GM12878 (cell line): ENCODE data around the gene DCAF4. TPM values are rescaled to one million over a fixed set of nuclear protein-coding genes. Genes with fewer than 3 reads are reported as not detected.

Experiments
- ATAC-seq: fragments of 200-7000 bp; cut with Tn5 transposase; 3 replicates; pipeline ENCODE4 v1.9.1; 2020; ENCODE audit warnings: mild to moderate bottlenecking, moderate library complexity
- BruUV-seq: library from RNA; stranded (reverse); fragments of 400-500 nt; replicated peaks from 2 replicates; lab custom pipeline; 2021; lab: Mats Ljungman, UMichigan
- CTCF ChIA-PET: fragments of 300-600 bp; sonication (Branson Sonifier 250); formaldehyde crosslinking; extraction: SDS; loops from one replicate; lab custom pipeline; 2021; ENCODE audit warnings: inconsistent platforms; lab: Yijun Ruan, JAX
- POLR2A ChIA-PET: fragments of 350-600 bp; formaldehyde crosslinking; extraction: SDS; loops from one replicate; lab custom pipeline; 2021; ENCODE audit warnings: inconsistent platforms; lab: Charles Lee
- RAD21 ChIA-PET: fragments of 300-600 bp; sonication (Branson Sonifier 250); formaldehyde crosslinking; loops from one replicate; lab custom pipeline; 2023; ENCODE audit warnings: antibody characterized with exemption; ENCODE audit not compliant: unreplicated experiment; lab: Charles Lee
- SMC1A ChIA-PET: fragments of 300-600 bp; sonication (Branson Sonifier 250); formaldehyde crosslinking; loops from one replicate; lab custom pipeline; 2023; ENCODE audit not compliant: unreplicated experiment, uncharacterized antibody; lab: Charles Lee
- DNase-seq: peaks from one replicate; pipeline ENCODE4 v3.0.0-alpha.2; 2011; ENCODE audit warnings: low read depth, low spot score
- FAIRE-seq: peaks from 3 replicates; lab custom pipeline; 2011; peaks lifted over from hg19 to GRCh38; lab: Jason Lieb, UNC
- H2AFZ ChIP-seq: 2 replicates; pipeline ENCODE4 v1.6.0; 2011; ENCODE audit warnings: low read depth, low read length, control low read depth; ENCODE audit not compliant: control insufficient read depth
- H3K27ac ChIP-seq: 2 replicates; pipeline ENCODE4 v1.5.1; 2011; ENCODE audit warnings: control low read depth; ENCODE audit not compliant: control insufficient read depth, insufficient read depth
- H3K27me3 ChIP-seq, 2 experiments: replicated peaks in 1 of 2; 2 replicates each; pipeline versions ENCODE4 v1.6.0 to v1.6.1; 2011; ENCODE audit warnings: low read length in 1 of 2; ENCODE audit not compliant: control insufficient read depth in 2 of 2, insufficient read depth in 2 of 2
- H3K36me3 ChIP-seq, 2 experiments: 2 replicates each; pipeline ENCODE4 v1.5.1; 2011; ENCODE audit warnings: low read length in 1 of 2; ENCODE audit not compliant: control insufficient read depth in 2 of 2, insufficient read depth in 2 of 2
- H3K4me1 ChIP-seq: 2 replicates; pipeline ENCODE4 v1.6.1; 2011; ENCODE audit warnings: mild to moderate bottlenecking, low read length, moderate library complexity, mixed read lengths; ENCODE audit not compliant: control insufficient read depth, insufficient read depth
- H3K4me2 ChIP-seq: 2 replicates; pipeline ENCODE4 v1.6.0; 2011; ENCODE audit warnings: control low read depth; ENCODE audit not compliant: control insufficient read depth, insufficient read depth
- H3K4me3 ChIP-seq: fragments of 200-600 bp; sonication (generic); 2 replicates; pipeline ENCODE4 v1.5.1; 2016
- H3K79me2 ChIP-seq: 2 replicates; pipeline ENCODE4 v1.6.0; 2011; ENCODE audit warnings: low read length; ENCODE audit not compliant: control insufficient read depth, insufficient read depth
- H3K9ac ChIP-seq: 2 replicates; pipeline ENCODE4 v1.8.0; 2011; ENCODE audit warnings: low read length, control low read depth, mixed read lengths; ENCODE audit not compliant: control insufficient read depth, insufficient read depth
- H3K9me3 ChIP-seq: replicated peaks from 3 replicates; pipeline ENCODE4 v1.5.1; 2011; ENCODE audit warnings: mild to moderate bottlenecking, low read length; ENCODE audit not compliant: control insufficient read depth, insufficient read depth
- H4K20me1 ChIP-seq: 2 replicates; pipeline ENCODE4 v1.6.0; 2011; ENCODE audit not compliant: control insufficient read depth, insufficient read depth
- BACH1 ChIP-seq: fragments of 450-650 bp; IDR thresholded peaks from 2 replicates; pipeline ENCODE4 v1.6.1; 2017; ENCODE audit warnings: mild to moderate bottlenecking, borderline replicate concordance
- EZH2 ChIP-seq: IDR thresholded peaks from 2 replicates; pipeline ENCODE4 v1.6.1; 2012; ENCODE audit warnings: low read depth, mild to moderate bottlenecking, control low read depth, inconsistent platforms, low read length, borderline replicate concordance; ENCODE audit not compliant: control insufficient read depth
- FOXM1 ChIP-seq: IDR thresholded peaks from 2 replicates; pipeline ENCODE4 v1.6.1; 2012; ENCODE audit warnings: low read depth, mild to moderate bottlenecking, inconsistent platforms, low read length, moderate library complexity
- HDAC6 ChIP-seq: fragments of 200-600 bp; sonication (generic); IDR thresholded peaks from one replicate; pipeline ENCODE4 v1.8.0; 2017; ENCODE audit warnings: antibody characterized with exemption; ENCODE audit not compliant: unreplicated experiment
- IKZF1 ChIP-seq: fragments of 450-650 bp; conservative IDR thresholded peaks from 2 replicates; pipeline ENCODE4 v1.6.1; 2017; ENCODE audit warnings: antibody characterized with exemption, mild to moderate bottlenecking
- IRF5 ChIP-seq: fragments of 450-650 bp; IDR thresholded peaks from 2 replicates; pipeline ENCODE4 v1.6.1; 2017; ENCODE audit warnings: borderline replicate concordance
- POU2F2 ChIP-seq: IDR thresholded peaks from 3 replicates; pipeline ENCODE4 v1.6.1; 2011; ENCODE audit warnings: low read depth, mild to moderate bottlenecking, low read length, borderline replicate concordance
- SMC3 ChIP-seq: IDR thresholded peaks from 2 replicates; pipeline ENCODE4 v1.6.1; 2011; ENCODE audit warnings: low read length, improper control_type of control experiment, borderline replicate concordance
- WRNIP1 ChIP-seq: IDR thresholded peaks from 2 replicates; pipeline ENCODE4 v1.6.1; 2011; ENCODE audit warnings: low read depth, low read length, improper control_type of control experiment, borderline replicate concordance
- ZBTB40 ChIP-seq: fragments of 450-650 bp; IDR thresholded peaks from 2 replicates; pipeline ENCODE4 v1.6.1; 2016; ENCODE audit warnings: mild to moderate bottlenecking, moderate library complexity, borderline replicate concordance
- ZNF592 ChIP-seq: fragments of 450-650 bp; IDR thresholded peaks from 2 replicates; pipeline ENCODE4 v1.6.1; 2017; ENCODE audit warnings: mild to moderate bottlenecking, moderate library complexity
- ZZZ3 ChIP-seq: IDR thresholded peaks from 2 replicates; pipeline ENCODE4 v1.6.1; 2011; ENCODE audit warnings: low read depth; ENCODE audit not compliant: control insufficient read depth, insufficient read length
- WGBS: methylation state at CpG from one replicate; pipeline ENCODE4 v1.1.6; 2016; ENCODE audit warnings: low lambda C conversion rate; ENCODE audit not compliant: insufficient replicate concordance, insufficient coverage; ENCODE audit errors: missing lambda C conversion rate; 5-methylcytosine and 5-hydroxymethylcytosine counted together
- in situ Hi-C: fragments of 300-500 bp; cut with MboI; formaldehyde crosslinking; loops from 9 replicates; pipeline ENCODE4 v1.14.3; 2018; ENCODE audit warnings: mixed read lengths
- intact Hi-C: fragments of 100-400 bp; cut with micrococcal nuclease; formaldehyde crosslinking; loops from one replicate; pipeline ENCODE4 v1.14.2; 2022; ENCODE audit not compliant: unreplicated experiment
- polyA plus RNA-seq, 11 experiments: library from polyadenylated mRNA; depleted of rRNA in 4 of 11; unstranded in 6 of 11; stranded (reverse) in 5 of 11; fragments of >200 nt; fragmentation: Nextera tagmentation in 4 of 11; fragmentation: Illumina TruSeq in 1 of 11; extraction: Ambion mirVana in 4 of 11; extraction: Trizol in 1 of 11; gene quantifications; 1 replicate in 1 of 11; 2 replicates in 10 of 11; pipeline versions ENCODE4 v1.2.1 to v1.2.3, GENCODE V29; 2011 to 2016; ENCODE audit warnings: inconsistent platforms in 2 of 11, missing spikeins in 2 of 11, low read depth in 1 of 11
- total RNA-seq, 4 experiments: library from RNA; depleted of rRNA in 3 of 4; stranded (reverse); fragments of >200 nt in 3 of 4; fragmentation: Illumina TruSeq in 1 of 4; extraction: Trizol in 1 of 4; gene quantifications; 2 replicates each; pipeline versions ENCODE4 v1.2.1 to v1.2.3, GENCODE V29; 2013 to 2021

DCAF4 gene
- total and polyA plus RNA-seq, 10 of the 15 experiments (the other 5 are each of a cell fraction or from before 2014, with no cell fraction given), result 2.6 to 51.1 (median 21.0) TPM

- H3K27me3 ChIP-seq, result no peaks in the 10 kb centered on the region
- H2AFZ ChIP-seq, result no peak overlapping the region
- 100% methylated on average over 1 of the region's 1 CpG for WGBS
- FAIRE-seq (no peak), DNase-seq (no peak), ATAC-seq (no peak)
- H3K4me3 ChIP-seq, result no peak overlapping the region
- H3K9me3 ChIP-seq, result peaks cover 4% of the 10 kb centered on the region; the same call in 2 of the 3 replicates
- ChIA-PET RAD21 (interaction anchor here (1.2 kb wide), 1 partner anchor 12 kb away, joined by 4 read pairs; the partner anchor contains the start of gene DPF3), CTCF (interaction anchor here (0.9 to 1.3 kb wide), 4 partner anchors 18 to 368 kb away, joined by 3 to 5 read pairs (median 4); no protein-coding TSS in a partner anchor), SMC1A (interaction anchor here (0.6 to 1.6 kb wide), 6 partner anchors 9 to 339 kb away, joined by 3 to 8 read pairs (median 3); no protein-coding TSS in a partner anchor), POLR2A (interaction anchor here (0.9 kb wide), 1 partner anchor 12 kb away, joined by 4 read pairs; the partner anchor contains the start of gene DPF3)
- in situ Hi-C loops, result no loop called here
- H3K4me2 ChIP-seq, result no peak overlapping the region
- no peaks in the 10 kb centered on the region for H3K36me3 ChIP-seq
- BruUV-seq, result no TSS peak
- H3K4me1 ChIP-seq, result peaks cover 14% of the 10 kb centered on the region
- no peaks in the 10 kb centered on the region for H3K79me2 ChIP-seq
- H3K27ac ChIP-seq, result no peak overlapping the region
- no peak overlapping the region for H3K9ac ChIP-seq
- no peak for TF ChIP-seq IKZF1
- TF ChIP-seq WRNIP1, result no peak
- TF ChIP-seq POU2F2, result no peak
- TF ChIP-seq HDAC6, result no peak
- no peak for TF ChIP-seq EZH2
- TF ChIP-seq SMC3, result no peak
- TF ChIP-seq ZZZ3, result no peak
- TF ChIP-seq BACH1, result no peak
- no peak for TF ChIP-seq FOXM1
- TF ChIP-seq ZNF592, result no peak
- no peak for TF ChIP-seq IRF5
- TF ChIP-seq ZBTB40, result no peak
- no peaks in the 10 kb centered on the region for H4K20me1 ChIP-seq
- intact Hi-C loops, result no loop called here
Observed at GRCh38 chr14:72882047-72882446, 44.2 kb upstream of the DCAF4 start.
